Measurements from ENCODE around the gene GRAP2. TPM values are rescaled to one million over a fixed set of nuclear protein-coding genes. Genes with fewer than 3 reads are reported as not detected.

The GRAP2 gene
- total RNA-seq, 1 donor = 1.1 TPM

- DNase-seq (ENCODE audit: low read depth in 2 of 3, low spot score in 2 of 3) = peak in 2 of 3 donors; percentile 93 to 94
These were observed 60.2 kb downstream of the GRAP2 start for GRCh38 chr22:39960791-39961746.

- no peak for DNase-seq (ENCODE audit: low read depth in 2 of 3, low spot score in 2 of 3)
These were observed 61.2 kb downstream of the GRAP2 start for GRCh38 chr22:39962071-39962470.

GRCh38 chr22:39965748-39966147 lies 64.9 kb downstream of the GRAP2 start:
- no peak for DNase-seq (ENCODE audit: low read depth in 2 of 3, low spot score in 2 of 3)

- no peak for DNase-seq (ENCODE audit: low read depth in 2 of 3, low spot score in 2 of 3)
These were observed 65.6 kb downstream of the GRAP2 start for GRCh38 chr22:39966470-39966869.

- DNase-seq (ENCODE audit: low read depth in 2 of 3, low spot score in 2 of 3) = no peak
These were observed 66.4 kb downstream of the GRAP2 start for GRCh38 chr22:39967103-39967829.

- DNase-seq (ENCODE audit: low read depth in 2 of 3, low spot score in 2 of 3) = no peak
These were observed 67.4 kb downstream of the GRAP2 start for GRCh38 chr22:39967996-39968972.

- no peak for DNase-seq (ENCODE audit: low read depth in 2 of 3, low spot score in 2 of 3)
These were observed 69.9 kb downstream of the GRAP2 start for GRCh38 chr22:39970742-39971141.

- DNase-seq (ENCODE audit: low read depth in 2 of 3, low spot score in 2 of 3) = no peak
These were observed 71.8 kb downstream of the GRAP2 start for GRCh38 chr22:39972641-39973040.

- DNase-seq (ENCODE audit: low read depth in 2 of 3, low spot score in 2 of 3) = no peak
These were observed 72.8 kb downstream of the GRAP2 start for GRCh38 chr22:39973656-39974055.

GRCh38 chr22:39974065-39974464 lies 73.2 kb downstream of the GRAP2 start:
- no peak for DNase-seq (ENCODE audit: low read depth in 2 of 3, low spot score in 2 of 3)

GRCh38 chr22:39979048-39979447 lies 78.2 kb downstream of the GRAP2 start:
- no peak for DNase-seq (ENCODE audit: low read depth in 2 of 3, low spot score in 2 of 3)

- DNase-seq (ENCODE audit: low read depth in 2 of 3, low spot score in 2 of 3) = no peak
These were observed 78.6 kb downstream of the GRAP2 start for GRCh38 chr22:39979458-39979857.

GRCh38 chr22:39980596-39980995 lies 79.7 kb downstream of the GRAP2 start:
- DNase-seq (ENCODE audit: low read depth in 2 of 3, low spot score in 2 of 3) = no peak

- no peak for DNase-seq (ENCODE audit: low read depth in 2 of 3, low spot score in 2 of 3)
These were observed 82.5 kb downstream of the GRAP2 start for GRCh38 chr22:39983346-39983745.

- no peak for DNase-seq (ENCODE audit: low read depth in 2 of 3, low spot score in 2 of 3)
These were observed 83.1 kb downstream of the GRAP2 start for GRCh38 chr22:39984006-39984405.

- DNase-seq (ENCODE audit: low read depth in 2 of 3, low spot score in 2 of 3) = no peak
These were observed 83.9 kb downstream of the GRAP2 start for GRCh38 chr22:39984746-39985145.

- DNase-seq (ENCODE audit: low read depth in 2 of 3, low spot score in 2 of 3) = no peak
These were observed 84.6 kb downstream of the GRAP2 start for GRCh38 chr22:39985383-39986035.

GRCh38 chr22:39988386-39989114 lies 87.7 kb downstream of the GRAP2 start:
- no peak for DNase-seq (ENCODE audit: low read depth in 2 of 3, low spot score in 2 of 3)

- DNase-seq (ENCODE audit: low read depth in 2 of 3, low spot score in 2 of 3) = no peak
These were observed 88.7 kb downstream of the GRAP2 start for GRCh38 chr22:39989633-39990032.

Data from hematopoietic multipotent progenitor cell (in vitro differentiated cells).